HG03064 (cell line): Measurements from ENCODE around the gene TCOF1.

Experiments
- ATAC-seq: cut with Tn5 transposase; IDR thresholded peaks from one replicate; pipeline ENCODE4 v1.9.1; 2021; ENCODE audit warnings: low read depth; ENCODE audit not compliant: unreplicated experiment

TCOF1 gene

DNA sequence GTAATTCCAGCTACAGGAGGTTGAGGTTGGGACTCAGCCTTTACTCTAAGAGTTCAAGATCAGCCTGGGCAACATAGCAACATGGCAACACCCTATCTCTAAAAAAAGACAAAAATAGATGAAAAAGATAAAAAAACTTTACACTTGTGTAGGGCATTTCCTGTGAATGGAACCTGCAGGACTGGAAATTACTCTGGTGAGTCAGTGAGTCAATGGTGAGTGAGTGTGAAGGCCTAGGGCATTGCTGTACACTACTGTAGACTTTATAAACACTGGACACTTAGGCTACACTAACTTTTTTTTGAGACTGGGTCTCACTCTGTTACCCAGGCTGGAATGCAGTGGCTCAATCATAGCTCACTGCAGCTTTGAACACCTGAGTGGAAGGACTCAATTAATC, 35.3 kb upstream of the TCOF1 start:
- no peak for ATAC-seq

DNA sequence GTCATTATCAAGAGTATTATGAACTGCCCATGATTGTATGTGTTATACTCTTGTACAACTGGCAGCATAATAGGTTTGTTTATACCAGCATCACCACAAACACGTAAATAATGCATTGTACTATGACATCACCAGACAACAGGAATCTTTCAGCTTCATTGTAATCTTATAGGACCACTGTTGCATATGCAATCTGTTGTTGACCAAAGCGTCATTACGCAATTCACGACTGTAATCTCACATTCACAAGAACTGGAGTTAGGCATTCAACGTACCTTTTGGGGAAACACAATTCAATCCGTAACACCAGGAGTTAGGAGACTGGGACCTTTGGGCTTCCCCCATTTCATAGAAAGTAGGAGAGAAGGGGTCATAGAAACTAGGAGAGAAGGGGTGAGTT, 34.4 kb upstream of the TCOF1 start:
- no peak for ATAC-seq

DNA sequence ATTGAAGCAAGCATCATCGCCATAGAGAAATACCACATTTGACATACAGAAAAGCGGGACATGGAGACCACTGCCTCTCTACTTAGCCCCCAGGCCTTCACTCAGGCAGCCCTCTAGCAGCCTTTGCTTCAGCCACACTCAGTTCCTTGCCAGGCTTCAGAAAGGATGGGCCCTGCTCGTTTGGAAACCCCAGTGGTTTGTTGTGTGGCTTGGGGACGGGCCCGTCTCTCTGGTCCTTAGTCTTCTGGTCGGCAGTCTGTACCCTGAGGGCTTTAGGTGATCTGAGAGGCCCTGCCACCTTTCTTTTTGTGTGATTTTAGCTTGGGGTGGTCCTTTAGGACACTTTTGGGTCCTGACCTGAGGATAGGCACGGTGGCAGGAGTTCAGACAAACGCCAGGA, 33.7 kb upstream of the TCOF1 start:
- ATAC-seq = no peak

DNA sequence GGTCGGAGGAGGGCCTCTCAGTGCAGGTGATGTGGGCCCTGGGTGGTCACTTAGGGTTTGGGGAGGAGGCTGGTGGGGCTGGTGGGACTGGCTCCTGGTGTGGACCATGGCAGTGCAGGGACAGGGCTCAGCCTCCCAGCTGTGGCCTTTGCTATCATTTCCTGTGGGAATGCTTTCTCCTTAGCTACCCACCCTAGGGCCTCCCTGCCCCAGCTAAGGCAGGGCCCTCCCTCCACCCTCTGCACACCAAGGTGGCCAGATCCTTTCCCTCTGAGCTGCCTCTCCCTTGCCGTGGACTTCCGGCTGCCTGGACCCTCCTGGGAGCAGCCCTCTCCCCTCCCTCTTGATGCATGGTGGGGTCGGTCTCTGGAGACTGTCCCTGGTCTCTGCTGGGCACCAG, 32.1 kb upstream of the TCOF1 start:
- no peak for ATAC-seq

DNA sequence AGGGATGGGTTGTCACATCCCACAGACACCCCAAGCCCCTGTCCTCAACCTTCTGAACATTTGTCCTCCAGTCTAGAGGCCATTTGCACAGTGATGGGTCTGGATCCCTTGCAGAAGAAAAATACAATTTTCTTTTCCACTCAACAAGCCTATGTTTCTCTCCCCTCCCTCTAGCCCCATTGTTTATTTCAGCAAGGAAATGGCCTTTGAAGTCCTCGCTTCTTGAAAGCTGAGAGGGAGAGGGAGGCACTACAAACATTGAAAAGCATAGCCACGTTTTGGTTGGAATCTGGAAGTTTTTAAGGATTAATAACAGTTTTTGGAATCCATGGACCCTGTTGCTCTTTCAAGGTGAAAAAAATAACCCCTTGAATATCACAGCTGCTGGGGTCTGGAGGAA, 30.8 kb upstream of the TCOF1 start:
- ATAC-seq = no peak

DNA sequence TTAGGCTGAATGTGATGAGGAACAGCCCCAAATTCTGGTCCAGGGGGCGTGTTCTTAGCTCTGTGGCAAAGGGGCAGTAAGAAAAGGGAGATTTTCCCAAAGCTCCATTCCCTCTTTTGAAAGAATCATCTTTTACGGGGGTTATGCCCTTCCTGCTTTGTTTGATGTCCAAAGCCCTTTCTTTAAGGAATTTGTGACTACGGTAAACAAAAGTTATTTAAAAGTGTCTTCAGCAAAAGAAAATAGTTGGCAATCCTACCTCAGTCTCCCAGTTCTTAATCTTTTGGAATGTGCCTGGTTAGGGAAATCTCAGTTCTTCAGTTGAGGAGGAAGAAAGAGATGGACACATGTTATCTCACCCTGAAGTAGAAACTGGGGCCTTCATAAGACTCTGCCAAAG, 30.4 kb upstream of the TCOF1 start:
- no peak for ATAC-seq

DNA sequence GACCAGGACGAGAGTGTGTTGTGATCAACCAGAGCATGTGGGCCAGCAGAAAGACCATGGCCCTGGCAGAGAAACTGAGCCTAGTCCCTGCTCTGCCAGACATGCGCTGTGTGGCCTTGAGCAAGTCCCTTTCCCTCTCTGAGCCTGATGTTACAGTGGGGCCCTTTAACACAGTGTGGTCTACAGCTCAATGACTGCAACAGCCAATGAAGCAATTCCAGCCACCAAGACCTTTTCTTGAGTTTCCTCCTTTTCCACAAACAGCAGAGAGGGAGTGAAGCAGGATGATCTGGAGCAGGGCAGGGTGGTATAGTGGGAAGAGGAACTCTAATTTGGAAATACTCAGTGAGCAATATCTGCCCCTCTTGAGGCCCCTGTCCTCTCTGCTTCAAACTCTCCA, 29.0 kb upstream of the TCOF1 start:
- ATAC-seq = no peak

DNA sequence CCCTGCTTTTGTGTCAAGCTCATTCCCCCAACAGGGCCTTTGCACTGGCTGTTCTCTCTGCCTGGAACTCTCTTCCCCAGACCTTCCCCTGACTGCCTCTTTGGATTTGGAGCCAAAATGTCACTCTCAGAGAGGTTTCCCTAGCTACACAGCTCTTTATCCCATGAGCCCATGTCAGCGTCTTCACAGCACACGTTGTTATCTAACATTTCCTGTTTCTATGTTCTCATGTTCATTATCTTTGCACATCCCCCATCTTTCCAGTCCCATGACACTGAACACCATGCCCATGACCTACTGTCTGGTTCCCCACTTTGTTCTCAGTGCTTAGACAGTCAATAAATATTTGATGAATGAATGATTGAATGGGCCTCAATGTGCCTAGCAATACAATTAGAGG, 28.5 kb upstream of the TCOF1 start:
- ATAC-seq = no peak

DNA sequence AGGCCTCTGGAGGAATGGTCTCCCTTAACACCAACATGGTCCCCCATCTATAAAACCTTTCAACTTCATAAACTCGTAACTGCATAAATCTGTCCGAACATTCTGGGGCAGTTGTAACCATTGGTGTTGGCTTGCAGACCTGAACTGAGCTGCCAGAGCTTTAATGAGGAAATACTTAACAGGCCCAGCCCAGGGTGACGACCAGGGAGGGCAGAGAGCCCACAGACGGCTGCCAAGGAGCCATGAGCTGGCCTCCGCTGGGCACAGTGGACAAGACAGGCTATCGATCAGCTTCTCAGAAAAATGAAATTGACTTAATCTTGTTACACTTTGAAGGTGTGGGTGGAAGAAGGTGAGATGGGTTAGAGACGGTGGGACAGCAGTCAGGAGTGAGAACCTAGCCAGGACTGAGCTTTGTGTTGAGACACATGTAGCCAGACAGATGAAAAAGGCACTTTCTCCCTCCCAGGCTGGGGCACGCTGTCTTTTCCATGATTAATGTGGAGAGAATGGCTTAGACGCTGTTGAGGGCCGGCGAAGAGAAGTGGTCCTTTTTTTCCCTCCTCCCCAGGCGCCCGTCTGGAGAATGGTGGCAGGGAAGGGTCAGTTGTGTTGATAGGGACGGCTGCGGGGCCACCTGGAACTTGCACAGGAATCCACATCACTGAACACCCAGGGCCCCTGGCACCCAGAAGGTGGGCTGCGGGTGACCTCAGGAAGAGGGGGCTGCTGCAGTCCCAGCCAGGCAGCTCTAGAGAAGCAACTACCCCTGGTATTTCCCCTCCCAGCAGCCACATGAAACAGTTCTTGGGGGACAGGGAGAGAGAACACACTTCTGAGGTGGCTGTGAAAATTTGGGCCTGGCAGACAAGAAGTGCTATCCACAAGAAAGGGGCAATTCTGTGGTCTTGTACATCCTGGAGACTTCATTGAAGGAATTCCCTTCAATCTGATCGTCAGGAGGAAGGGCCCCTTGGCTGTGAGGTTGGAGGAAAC, 27.3 kb upstream of the TCOF1 start:
- no peak for ATAC-seq

DNA sequence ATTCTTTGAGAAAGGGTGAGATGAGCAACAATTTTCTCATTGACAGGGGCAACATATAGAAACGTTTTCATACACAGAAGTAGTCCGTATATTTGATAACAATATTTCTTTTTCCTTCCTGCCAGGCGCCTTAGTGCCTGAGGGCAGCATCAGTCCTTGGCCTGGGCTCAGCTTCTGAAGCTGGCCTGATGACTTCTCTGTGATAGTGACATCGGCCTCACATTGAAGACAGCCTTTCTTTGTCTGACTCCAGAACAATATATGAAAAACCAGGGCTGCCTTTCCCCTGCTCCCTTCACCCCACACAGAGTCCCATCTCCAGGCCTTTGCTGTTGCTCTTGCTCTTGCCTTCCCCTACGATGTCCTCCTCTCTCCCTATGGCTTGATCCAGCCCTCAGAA, 24.1 kb upstream of the TCOF1 start:
- no peak for ATAC-seq

DNA sequence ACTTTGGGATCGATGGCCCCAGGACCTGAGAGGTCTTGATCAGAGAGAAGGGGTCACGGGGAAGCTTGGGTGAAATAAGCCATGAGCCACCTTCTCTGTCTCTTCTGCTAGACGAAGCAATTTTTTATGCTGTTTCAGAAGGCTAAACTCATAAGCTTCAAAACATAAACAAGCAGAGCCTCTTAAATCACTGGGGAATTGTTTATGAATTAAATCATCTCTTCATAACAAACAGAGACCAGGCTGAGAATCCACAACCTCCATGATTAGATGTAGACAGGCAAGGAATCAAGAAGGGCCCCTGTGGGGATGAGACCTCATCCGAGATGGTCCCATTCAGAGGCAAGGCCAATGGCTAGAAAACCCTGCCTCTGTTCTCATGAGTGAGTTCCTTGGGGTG, 21.7 kb upstream of the TCOF1 start:
- ATAC-seq = no peak

DNA sequence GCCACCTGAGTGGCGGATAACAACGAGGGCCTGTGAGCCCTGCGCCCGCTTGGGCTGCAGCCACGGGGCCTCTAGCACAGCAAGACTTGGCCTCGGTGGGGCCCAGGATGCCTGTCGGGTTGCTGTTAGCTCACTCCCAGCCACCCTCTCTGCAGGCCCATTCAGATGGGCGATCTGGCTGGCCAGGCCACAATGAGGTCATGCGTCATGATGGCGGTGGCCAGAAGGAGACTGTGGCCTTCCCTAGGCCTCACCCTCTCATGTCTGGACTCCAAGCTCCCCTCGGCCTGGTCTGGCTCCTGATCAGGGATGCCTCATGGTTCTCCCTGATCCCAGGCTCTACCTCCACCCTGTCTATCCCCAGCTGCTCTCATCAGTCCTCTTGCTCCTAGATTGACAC, 19.0 kb upstream of the TCOF1 start:
- ATAC-seq = no peak

DNA sequence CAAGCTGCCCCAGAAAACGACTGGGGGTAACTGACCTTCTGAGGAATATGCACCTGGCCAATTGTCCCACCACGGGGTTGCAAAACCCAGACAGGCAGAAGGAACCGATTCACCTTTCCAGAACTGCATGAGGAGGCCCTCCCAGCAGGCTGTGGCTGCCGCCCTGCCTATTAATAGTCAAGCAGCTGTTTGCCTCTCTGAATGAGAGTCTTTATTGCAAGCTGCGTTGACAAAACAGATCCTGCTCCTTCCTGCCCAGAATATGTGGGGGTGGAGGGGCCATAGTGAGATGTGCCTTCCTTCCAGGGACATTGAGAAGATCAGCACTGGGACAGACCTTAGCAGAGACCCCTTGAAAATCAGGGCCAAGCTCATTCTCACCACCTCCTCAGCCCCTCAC, 18.3 kb upstream of the TCOF1 start:
- no peak for ATAC-seq

DNA sequence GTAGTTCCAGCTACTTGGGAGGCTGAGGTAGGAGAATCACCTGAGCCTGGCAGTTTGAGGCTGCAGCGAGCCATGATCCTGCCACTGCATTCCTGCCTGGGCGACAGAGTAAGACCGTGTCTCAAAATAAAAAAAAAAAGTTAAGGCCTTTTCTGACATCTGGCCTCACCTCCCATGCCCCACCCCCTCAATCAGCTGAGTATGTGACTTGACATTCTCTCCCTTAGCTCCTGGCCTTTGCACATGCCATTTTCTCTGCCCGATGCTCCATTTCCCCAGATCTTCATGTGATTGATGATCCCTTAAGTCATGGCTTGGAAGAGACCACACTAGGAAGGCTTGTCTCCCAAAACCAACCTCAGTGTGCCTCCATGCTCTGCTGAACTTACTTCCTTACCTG, 17.7 kb upstream of the TCOF1 start:
- ATAC-seq = no peak

DNA sequence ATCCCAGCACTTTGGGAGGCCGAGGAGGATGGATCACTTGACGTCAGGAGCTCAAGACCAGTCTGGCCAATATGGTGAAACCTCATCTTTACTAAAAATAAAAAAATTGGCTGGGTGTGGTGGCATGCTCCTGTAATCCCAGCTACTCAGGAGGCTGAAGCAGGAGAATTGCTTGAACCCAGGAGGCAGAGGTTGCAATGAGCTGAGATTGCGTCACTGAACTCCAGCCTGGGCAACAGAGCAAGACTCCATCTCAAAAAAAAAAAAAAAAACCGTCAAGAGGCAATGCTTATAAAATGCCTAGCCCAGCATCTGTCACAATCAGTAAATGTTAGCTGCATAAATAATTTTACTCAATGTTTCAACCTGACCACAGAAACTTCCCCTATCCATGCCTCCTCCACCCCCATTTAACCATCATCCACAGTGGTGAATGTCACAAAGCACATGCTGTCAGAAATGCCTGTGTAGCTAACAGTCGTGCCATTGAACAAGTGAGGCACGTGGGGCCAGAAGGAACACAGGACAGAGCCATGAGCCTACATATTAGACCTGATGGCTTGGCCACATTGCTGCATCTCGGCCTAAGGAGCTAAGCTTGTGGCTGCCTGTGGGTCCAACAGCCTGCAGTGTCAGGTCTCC, 16.8 kb upstream of the TCOF1 start:
- ATAC-seq = no peak

DNA sequence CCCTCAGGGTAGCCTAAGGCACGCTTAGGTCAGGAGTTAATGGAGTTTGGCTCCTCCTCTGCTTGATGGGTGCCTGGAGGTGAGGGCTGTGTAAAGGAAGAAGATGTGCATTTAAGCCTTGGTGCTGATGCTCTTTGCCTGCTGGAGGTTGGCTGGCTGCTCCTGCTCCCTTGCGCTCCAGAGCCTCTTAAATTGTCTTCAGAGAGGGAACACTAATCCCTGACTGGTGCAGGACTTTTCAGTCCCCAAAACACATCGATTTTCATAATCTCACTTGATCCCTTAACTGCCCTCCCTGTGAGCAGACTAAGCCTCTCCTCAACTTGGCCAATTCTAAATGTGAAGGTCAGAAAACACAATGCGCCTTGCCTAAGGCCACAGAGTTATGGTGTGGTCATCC, 16.2 kb upstream of the TCOF1 start:
- no peak for ATAC-seq

DNA sequence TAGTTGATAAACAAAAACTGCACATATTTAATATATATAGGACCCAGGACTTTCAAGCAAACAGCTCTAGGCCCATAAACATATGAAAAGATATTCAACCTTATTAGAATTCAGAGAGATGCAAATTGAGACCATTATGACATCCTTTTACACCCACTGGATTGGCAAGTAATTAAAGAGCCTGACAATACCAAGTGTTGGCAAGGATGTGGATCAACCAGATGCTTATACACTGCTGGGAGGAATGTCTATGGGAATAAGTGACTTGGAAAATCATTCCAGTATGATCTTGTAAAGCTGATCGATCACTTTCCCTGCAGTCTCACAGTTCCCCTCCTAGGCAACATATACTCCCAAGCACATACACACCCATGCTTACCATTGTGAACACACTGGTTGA, 15.5 kb upstream of the TCOF1 start:
- ATAC-seq = no peak

DNA sequence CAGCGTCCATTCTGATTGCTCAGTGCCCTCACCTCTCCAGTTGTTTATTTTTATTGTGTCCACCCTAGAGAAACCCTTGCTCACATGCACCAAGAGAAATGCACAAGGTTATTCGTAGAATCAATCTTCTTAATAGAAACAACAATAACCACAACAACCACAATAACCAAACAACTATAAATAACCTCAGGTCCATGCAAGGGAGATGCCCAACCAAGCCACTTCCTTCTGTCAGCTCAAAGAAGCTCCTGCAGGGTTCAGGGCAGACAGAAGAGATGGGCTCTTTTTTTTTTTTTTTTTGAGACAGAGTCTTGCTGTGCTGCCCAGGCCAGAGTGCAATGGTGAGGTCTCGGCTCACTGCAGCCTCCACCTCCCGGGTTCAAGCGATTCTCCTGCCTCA, 14.9 kb upstream of the TCOF1 start:
- no peak for ATAC-seq

DNA sequence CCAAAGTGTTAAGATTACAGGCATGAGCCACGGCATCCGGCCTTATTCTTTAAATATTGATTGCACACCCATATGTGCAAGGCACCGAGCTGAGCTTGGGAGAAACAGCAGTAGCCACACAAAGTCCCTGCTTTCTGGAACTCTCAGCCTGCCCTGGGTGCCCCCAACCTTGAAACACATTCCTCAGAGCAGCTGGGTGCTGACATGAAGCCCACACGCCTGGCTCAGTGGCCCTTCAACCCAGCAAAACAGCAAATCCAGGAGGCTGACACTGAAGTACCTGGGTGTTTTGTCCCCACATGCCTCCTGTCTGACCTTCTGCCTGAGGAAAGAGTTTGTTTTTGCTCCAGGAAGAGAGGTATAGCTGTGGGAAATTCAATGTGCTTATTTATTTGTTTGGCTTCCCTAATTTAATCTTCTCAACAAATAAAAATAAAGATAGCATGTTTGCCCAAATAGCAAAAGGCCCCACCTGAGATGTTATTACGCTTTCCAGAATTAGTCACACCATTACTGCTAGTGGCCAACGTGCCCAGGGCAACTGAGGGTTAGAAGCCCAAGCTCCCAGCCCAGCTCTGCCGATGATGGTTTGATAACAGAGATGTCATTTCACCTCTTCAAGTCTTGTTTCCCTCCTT, 13.4 kb upstream of the TCOF1 start:
- no peak for ATAC-seq

DNA sequence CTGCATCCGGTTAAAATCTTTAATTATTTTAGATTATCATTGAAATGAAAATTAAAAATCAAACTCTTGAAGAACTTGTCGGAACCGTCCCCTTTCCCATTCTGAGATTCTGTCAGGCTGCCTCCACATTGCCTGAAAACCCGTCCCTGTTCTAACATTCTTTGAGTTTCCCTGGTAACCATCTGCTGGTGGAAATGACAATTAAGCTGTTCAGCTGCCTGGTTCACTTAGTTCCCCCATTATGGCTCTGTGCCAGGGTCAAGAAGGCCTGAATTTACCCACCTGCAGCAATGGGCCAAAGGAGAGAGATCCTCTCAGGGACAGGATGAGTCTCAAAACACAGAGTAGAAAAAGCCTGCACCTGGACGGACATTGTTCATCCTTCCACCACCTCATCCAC, 11.8 kb upstream of the TCOF1 start:
- no peak for ATAC-seq

DNA sequence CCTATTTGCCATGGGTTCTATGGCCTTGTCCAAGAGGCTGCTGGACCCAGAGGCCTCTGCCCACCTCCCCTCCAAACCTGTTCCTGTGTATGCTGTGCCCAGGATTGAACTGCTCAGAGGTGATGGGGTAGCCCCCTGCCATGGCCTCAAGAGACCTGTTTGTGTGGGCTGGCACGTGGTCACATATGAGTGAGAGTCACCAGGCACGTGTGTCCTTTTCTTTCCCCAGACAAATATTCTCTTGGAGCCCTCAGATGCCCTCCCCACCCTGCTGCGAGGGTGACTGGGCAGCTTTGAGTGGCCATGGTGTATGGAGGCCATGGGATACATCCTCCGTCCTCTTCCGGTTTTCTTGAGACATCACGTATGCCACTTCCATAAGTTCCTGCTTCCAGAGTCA, 10.9 kb upstream of the TCOF1 start:
- no peak for ATAC-seq

DNA sequence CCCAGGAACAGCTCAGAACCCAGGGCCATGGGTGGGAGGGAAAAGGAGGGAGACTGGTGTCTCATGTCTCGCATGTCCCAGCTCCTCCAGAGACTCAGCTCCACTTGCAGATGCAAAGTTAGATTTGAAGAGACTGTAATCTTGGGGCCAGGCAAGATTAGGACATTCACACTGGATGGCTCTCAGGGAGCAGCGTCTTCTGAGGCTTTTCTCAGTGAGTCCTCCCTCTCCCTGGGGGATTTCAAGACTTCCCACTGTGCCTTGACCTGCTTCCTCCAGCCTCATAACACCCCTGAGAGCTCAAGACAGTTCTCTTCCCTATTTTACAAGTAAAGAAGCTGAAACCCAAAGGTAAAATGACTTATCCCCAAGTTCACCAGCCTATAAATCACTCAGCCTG, 10.5 kb upstream of the TCOF1 start:
- ATAC-seq = no peak
